Fibroblast of lung (primary cell): ENCODE measurements around the gene ANGPTL8. TPM values are rescaled to one million over a fixed set of nuclear protein-coding genes. Genes with fewer than 3 reads are reported as not detected.
A peak's percentile ranks its signal among the peaks of the same experiment; 100 is the strongest.

Experiments
- DNase-seq, 2 donors: peaks; one replicate each; pipeline versions ENCODE4 v3.0.0 to v3.0.0-alpha.2; 2010; ENCODE audit warnings: low read depth in 2 of 2
- H2AFZ ChIP-seq: 2 replicates; pipeline ENCODE4 v1.5.1; 2012; ENCODE audit warnings: low read length, control low read depth, inconsistent platforms
- H3K27ac ChIP-seq: 2 replicates; pipeline ENCODE4 v1.5.1; 2011; ENCODE audit warnings: low read length, control low read depth; ENCODE audit not compliant: insufficient read depth
- H3K27me3 ChIP-seq: 2 replicates; pipeline ENCODE4 v1.5.1; 2011; ENCODE audit warnings: mild to moderate bottlenecking, low read length; ENCODE audit not compliant: control insufficient read depth, insufficient read depth
- H3K36me3 ChIP-seq: 2 replicates; pipeline ENCODE4 v1.5.1; 2011; ENCODE audit warnings: low read length; ENCODE audit not compliant: control insufficient read depth, insufficient read depth
- H3K4me1 ChIP-seq: 2 replicates; pipeline ENCODE4 v1.5.1; 2011; ENCODE audit warnings: low read length; ENCODE audit not compliant: control insufficient read depth, insufficient read depth; ENCODE audit errors: extremely low read depth
- H3K4me2 ChIP-seq: 2 replicates; pipeline ENCODE4 v1.5.1; 2011; ENCODE audit warnings: low read length, control low read depth; ENCODE audit not compliant: insufficient read depth; ENCODE audit errors: extremely low read depth
- H3K4me3 ChIP-seq, 4 experiments: fragments of 200-600 bp in 1 of 4; sonication (generic) in 1 of 4; replicated peaks in 1 of 4; 2 replicates each; pipeline ENCODE4 v1.5.1; 2011 to 2016; ENCODE audit warnings: low read length in 4 of 4, low read depth in 3 of 4, mild to moderate bottlenecking in 3 of 4, control low read depth in 2 of 4, inconsistent platforms in 1 of 4, mixed read lengths in 1 of 4; ENCODE audit not compliant: insufficient read depth in 1 of 4; ENCODE audit errors: control extremely low read depth in 1 of 4
- H3K79me2 ChIP-seq: 2 replicates; pipeline ENCODE4 v1.5.1; 2012; ENCODE audit warnings: mild to moderate bottlenecking, low read length, inconsistent platforms; ENCODE audit not compliant: control insufficient read depth, insufficient read depth
- H3K9ac ChIP-seq: 2 replicates; pipeline ENCODE4 v1.5.1; 2011; ENCODE audit warnings: mild to moderate bottlenecking, low read length, control low read depth; ENCODE audit not compliant: insufficient read depth
- H3K9me3 ChIP-seq: 2 replicates; pipeline ENCODE4 v1.5.1; 2012; ENCODE audit warnings: low read depth, low read length; ENCODE audit not compliant: control insufficient read depth, insufficient read depth
- H4K20me1 ChIP-seq: 2 replicates; pipeline ENCODE4 v1.5.1; 2011; ENCODE audit warnings: low read length; ENCODE audit not compliant: control insufficient read depth, insufficient read depth; ENCODE audit errors: extremely low read depth
- EZH2 ChIP-seq: IDR thresholded peaks from 2 replicates; pipeline ENCODE4 v1.5.1; 2012; ENCODE audit warnings: low read length, control low read depth, mild to moderate bottlenecking; ENCODE audit errors: missing control alignments
- polyA plus RNA-seq, 2 donors: library from polyadenylated mRNA; depleted of rRNA in 1 of 2; stranded (reverse) in 1 of 2; unstranded in 1 of 2; fragments of >200 nt; gene quantifications; 2 replicates each; pipeline ENCODE4 v1.2.1, GENCODE V29; 2011 to 2012; ENCODE audit warnings: missing spikeins in 1 of 2
- total RNA-seq: library from RNA; depleted of rRNA; stranded (reverse); fragments of >200 nt; gene quantifications from 2 replicates; pipeline ENCODE4 v1.2.1, GENCODE V29; 2014
- TF ChIP-seq, protein P1 (sequence below), 2 donors: IDR thresholded peaks in 1 of 2; conservative IDR thresholded peaks in 1 of 2; 1 replicate in 1 of 2; 2 replicates in 1 of 2; pipeline ENCODE4 v1.5.1; 2011 to 2012; ENCODE audit warnings: low read length in 2 of 2, control low read depth in 1 of 2, inconsistent platforms in 1 of 2, low read depth in 1 of 2, mild to moderate bottlenecking in 1 of 2

ANGPTL8 gene
- total and polyA plus RNA-seq, 2 donors (not counting 1 experiment from before 2014, with no cell fraction given), result not detected

DNA sequence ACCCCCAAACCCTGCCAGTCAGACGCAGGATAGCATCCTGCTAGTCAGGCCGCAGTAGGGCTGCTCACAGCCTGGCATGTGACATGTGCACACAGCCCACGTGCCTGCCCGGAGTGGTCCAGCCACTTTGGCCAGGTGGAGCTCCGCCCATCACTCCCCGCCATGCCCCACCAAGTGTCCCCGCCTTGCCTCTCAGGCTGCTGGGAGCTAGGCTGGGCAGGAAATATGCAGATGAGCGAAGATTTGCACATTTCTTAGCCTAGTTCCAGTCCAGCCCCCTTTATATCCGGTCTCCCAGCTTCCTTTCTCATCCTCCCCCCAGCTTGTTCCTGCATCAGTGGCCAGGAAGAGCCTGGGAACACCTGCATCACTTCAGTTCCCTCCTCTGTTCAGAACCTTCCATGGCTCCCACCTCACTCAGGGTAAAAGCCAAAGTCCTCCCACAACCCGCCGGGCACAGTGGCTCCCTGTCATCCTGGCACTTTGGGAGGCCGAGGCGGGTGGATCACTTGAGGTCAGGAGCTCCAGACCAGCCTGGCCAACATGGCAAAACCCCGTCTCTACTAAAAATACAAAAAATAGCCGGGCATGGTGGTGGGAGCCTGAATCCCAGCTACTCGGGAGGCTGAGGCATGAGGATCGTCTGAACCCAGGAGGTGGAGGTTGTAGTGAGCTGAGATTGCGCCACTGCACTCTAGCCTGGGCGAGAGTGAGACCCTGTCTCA is 25.2 kb downstream of the ANGPTL8 start:
- Histone ChIP-seq H3K4me2 (no peak overlapping the region), H3K27me3 (no peaks in the 10 kb centered on the region), H3K9me3 (no peaks in the 10 kb centered on the region), H4K20me1 (no peaks in the 10 kb centered on the region), H3K9ac (no peak overlapping the region), H3K79me2 (no peaks in the 10 kb centered on the region), H3K27ac (no peak overlapping the region), H3K36me3 (no peaks in the 10 kb centered on the region), H3K4me3 (no peak overlapping the region), H3K4me1 (peaks cover 12% of the 10 kb centered on the region), H2AFZ (no peak overlapping the region)
- no peak for DNase-seq
- TF ChIP-seq, protein P1, sequence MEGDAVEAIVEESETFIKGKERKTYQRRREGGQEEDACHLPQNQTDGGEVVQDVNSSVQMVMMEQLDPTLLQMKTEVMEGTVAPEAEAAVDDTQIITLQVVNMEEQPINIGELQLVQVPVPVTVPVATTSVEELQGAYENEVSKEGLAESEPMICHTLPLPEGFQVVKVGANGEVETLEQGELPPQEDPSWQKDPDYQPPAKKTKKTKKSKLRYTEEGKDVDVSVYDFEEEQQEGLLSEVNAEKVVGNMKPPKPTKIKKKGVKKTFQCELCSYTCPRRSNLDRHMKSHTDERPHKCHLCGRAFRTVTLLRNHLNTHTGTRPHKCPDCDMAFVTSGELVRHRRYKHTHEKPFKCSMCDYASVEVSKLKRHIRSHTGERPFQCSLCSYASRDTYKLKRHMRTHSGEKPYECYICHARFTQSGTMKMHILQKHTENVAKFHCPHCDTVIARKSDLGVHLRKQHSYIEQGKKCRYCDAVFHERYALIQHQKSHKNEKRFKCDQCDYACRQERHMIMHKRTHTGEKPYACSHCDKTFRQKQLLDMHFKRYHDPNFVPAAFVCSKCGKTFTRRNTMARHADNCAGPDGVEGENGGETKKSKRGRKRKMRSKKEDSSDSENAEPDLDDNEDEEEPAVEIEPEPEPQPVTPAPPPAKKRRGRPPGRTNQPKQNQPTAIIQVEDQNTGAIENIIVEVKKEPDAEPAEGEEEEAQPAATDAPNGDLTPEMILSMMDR (conservative IDR thresholded peaks at IDR 0.05 in 1 of 2, IDR thresholded peaks at IDR 0.05 in 1 of 2; ENCODE audit: low read depth in 1 of 2, low read length in 2 of 2), result no peak

DNA sequence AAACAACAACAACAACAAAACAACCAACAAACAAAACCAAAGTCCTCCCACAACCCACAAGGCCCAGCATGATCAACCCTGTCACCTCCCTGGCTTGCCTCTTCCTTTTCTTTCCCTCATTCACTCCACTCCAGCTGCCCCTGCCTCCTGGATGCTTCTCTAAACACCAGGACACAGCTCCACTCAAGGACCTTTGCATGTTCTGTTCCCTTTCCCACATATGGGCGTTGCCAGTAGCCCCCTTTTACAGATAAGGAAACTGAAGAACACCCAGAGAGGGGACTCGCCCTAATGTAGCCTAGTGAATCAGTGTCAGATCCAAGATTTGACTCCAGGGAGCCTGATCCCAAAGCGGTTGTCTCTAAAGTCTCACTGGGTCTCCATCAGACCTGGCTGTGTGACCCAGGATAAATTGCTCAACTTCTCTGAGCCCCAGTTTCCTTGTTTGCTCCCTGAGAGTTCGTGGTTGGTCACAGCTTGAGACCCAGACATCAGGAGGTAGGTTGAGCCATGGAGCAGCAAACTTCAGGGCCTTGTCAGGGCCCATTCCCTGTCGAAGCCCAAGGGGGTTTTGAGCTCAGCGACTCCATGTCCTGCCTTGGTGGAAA is 25.9 kb downstream of the ANGPTL8 start:
- DNase-seq, result no peak
- no peaks in the 10 kb centered on the region for H3K27me3 ChIP-seq
- H3K79me2 ChIP-seq, result no peaks in the 10 kb centered on the region
- no peaks in the 10 kb centered on the region for H4K20me1 ChIP-seq
- H3K9me3 ChIP-seq, result no peaks in the 10 kb centered on the region
- no peak overlapping the region for H3K4me3 ChIP-seq
- no peaks in the 10 kb centered on the region for H3K36me3 ChIP-seq
- TF ChIP-seq EZH2, result no peak
- TF ChIP-seq, protein P1 (conservative IDR thresholded peaks at IDR 0.05 in 1 of 2, IDR thresholded peaks at IDR 0.05 in 1 of 2; ENCODE audit: low read depth in 1 of 2, low read length in 2 of 2), result no peak
- H3K4me1 ChIP-seq, result peaks cover 12% of the 10 kb centered on the region
- no peak overlapping the region for H2AFZ ChIP-seq
- no peak overlapping the region for H3K27ac ChIP-seq
- no peak overlapping the region for H3K9ac ChIP-seq
- no peak overlapping the region for H3K4me2 ChIP-seq

GRCh38 chr19:11265785-11266236 is 26.4 kb downstream of the ANGPTL8 start:
- no peak overlapping the region for H3K27ac ChIP-seq
- H3K9ac ChIP-seq, result no peak overlapping the region
- H3K4me2 ChIP-seq, result no peak overlapping the region
- TF ChIP-seq, protein P1 (conservative IDR thresholded peaks at IDR 0.05 in 1 of 2, IDR thresholded peaks at IDR 0.05 in 1 of 2; ENCODE audit: low read depth in 1 of 2, low read length in 2 of 2), result no peak
- no peak for TF ChIP-seq EZH2
- peak; percentile 20 to 51 for DNase-seq
- no peak overlapping the region for H3K4me3 ChIP-seq
- H2AFZ ChIP-seq, result no peak overlapping the region
- H4K20me1 ChIP-seq, result no peaks in the 10 kb centered on the region
- no peaks in the 10 kb centered on the region for H3K36me3 ChIP-seq
- no peaks in the 10 kb centered on the region for H3K79me2 ChIP-seq
- H3K27me3 ChIP-seq, result no peaks in the 10 kb centered on the region
- no peaks in the 10 kb centered on the region for H3K9me3 ChIP-seq
- peaks cover 12% of the 10 kb centered on the region for H3K4me1 ChIP-seq
